CD4-positive, alpha-beta T cell treated with Interleukin-17A for 1 hour (primary cell): ENCODE results near the gene ERC1.

Experiments
- DNase-seq: peaks from one replicate; pipeline ENCODE4 v3.0.0-alpha.2; 2020

The ERC1 gene

DNA sequence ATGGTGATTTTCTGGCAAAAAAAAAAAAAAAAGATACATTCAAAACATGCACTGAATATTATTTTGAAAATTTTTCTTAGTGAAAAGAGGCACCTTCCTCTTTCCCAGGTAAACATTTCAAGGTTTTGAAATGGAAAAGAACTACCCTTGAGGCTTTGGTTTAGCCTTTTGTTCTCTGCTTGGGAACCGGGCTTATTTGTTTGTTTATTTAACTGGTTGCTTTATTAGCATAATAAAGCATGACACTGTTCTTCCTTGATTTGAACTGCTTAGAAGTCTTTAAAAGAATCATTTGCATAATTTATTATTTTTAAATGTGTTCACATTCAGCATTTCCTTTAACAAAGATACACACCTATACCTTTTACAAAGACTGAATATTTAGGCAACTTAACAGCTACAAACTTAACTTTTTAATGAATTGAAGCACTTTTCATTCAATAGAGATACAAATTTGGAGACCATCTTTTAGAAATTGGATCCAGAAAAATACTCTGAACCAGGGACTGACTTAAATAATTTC lies 428.9 kb downstream of the ERC1 start:
- no peak for DNase-seq

- DNase-seq: no peak
These were observed 430.2 kb downstream of the ERC1 start for GRCh38 chr12:1421091-1421846.

DNA sequence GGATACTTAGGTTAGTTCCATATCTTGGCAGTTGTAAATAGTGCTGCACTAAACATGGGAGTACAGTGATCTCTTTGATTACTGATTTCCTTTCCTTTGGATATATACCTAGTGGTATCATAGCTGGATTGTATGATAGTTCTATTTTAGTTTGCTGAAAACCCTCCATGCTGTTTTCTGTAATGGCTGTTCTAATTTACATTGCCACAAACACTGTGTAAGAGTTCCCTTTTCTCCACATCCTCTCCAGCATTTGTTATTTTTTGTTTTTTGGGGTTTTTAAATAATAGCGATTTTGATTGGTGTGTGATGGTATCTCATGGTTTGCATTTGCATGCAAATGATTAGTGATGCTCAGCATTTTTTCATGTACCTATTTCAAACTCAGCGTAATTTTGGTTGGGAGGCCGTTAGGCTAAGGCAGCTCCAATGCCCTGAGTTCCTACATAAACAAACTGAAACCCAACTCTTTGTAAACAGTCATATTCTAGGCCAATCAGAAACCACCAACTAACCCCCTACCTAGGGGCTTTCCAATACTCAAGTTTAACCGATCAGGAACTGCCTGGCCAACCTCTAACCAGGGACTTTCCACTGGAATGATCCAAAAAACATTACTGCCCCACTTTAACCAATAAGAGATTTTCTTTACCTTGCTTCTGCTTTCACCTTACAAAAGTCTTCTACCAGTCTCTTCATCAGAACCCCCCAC lies 431.7 kb downstream of the ERC1 start:
- DNase-seq: peak; percentile 5

DNA sequence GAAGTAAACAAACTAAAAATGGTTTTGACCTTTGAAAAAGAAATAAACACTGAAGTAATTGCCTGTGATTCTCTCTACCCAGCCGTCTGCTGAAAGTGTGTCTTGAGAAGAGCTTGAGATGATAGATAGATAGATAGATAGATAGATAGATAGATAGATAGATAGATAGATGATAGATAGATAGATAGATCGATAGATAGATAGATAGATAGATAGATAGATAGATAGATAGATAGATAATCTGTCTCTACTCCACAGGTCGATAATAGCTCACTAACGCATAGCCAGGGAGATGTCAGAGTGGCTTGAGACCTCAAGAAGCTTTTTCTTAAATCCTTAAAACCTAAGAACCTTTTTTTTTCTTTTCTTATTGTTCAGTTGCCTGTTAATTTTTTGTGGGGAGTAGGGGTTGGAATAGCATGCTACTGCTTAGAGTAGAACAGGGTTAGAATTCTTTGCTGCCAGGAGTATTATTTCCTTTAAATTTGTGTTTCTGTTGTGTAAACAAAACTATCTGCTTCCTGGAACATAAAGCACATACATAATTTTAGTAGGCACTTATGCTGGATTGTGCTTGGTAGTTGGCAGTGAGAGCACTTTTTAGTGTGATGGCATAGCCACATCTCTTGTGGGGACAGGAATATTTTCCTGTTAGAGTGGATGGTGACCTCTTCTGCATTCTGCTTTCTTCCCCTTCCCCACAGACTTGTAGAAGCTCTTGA lies 433.8 kb downstream of the ERC1 start:
- DNase-seq: no peak

GRCh38 chr12:1425396-1425729 lies 434.3 kb downstream of the ERC1 start:
- no peak for DNase-seq

DNA sequence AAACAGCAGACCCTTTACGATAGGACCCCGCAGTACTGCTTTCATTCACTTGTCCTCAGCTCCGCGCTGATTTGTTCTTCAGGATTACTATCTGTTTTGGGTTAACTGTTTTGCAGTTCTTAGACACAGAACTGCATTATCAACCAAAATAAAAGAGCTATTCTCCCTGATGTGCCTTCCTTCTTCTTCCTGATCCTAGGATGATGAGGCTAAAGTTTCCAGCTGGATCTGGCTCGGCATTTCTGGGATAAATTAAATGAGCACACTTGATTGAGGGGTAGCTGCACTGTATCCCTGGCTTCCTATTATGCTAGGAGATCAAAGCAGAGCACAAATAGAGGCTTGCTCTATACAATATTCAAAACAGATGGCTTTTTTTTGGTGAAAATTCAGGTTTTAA lies 437.6 kb downstream of the ERC1 start:
- DNase-seq: no peak

GRCh38 chr12:1429980-1430379 lies 439.0 kb downstream of the ERC1 start:
- DNase-seq: no peak

DNA sequence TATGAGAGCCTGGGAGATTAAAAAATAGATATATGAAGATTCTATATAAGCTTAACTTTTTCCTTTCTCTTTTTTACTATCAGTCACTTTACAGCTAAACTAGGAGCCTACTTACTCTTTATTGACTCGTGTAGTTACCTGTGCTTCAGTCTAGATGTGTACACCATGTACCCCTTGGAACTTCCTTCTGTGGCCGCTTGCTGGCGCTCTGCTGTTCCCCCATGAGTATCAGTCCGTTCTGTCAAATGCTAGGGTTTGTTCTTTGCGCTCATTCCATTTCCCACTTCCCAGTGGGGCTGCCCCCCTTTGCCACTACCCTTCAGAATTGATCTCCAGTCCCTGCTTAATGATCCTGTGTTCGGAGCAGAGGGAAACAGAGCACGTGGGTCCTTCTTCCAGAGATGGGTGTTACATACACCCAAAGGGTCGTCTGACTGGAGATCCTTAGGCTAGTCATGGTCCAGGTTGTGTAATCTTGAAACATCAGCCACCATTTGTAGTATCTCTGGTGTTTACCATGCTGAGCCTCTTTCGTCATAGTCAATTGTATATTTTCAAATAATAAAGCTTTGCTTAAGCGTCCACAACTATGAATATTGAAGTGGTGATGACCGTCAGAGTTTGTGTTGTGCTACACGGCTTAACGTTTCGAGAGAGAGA lies 443.4 kb downstream of the ERC1 start:
- no peak for DNase-seq

GRCh38 chr12:1435044-1435443 lies 444.0 kb downstream of the ERC1 start:
- DNase-seq: no peak

DNA sequence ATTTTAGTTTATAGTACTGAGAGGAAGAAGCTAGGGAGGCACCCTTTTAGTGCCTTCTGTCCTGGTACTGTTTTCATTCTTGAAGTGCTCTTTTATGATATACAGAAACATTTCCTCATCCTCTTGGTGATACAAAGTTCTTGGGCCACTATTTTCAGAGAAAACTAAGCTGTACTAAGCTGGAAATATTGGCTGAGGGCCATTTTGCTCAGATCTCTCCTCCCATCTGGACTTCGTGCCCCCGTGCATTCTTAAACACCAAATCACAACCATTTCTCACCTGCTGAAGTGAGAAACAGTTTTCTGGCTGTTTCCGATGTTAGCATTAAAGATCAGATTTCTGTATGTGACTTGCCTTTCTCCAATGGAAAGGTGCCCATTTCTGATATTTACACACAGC lies 444.4 kb downstream of the ERC1 start:
- no peak for DNase-seq

- no peak for DNase-seq
These were observed 445.0 kb downstream of the ERC1 start for GRCh38 chr12:1436015-1436414.

DNA sequence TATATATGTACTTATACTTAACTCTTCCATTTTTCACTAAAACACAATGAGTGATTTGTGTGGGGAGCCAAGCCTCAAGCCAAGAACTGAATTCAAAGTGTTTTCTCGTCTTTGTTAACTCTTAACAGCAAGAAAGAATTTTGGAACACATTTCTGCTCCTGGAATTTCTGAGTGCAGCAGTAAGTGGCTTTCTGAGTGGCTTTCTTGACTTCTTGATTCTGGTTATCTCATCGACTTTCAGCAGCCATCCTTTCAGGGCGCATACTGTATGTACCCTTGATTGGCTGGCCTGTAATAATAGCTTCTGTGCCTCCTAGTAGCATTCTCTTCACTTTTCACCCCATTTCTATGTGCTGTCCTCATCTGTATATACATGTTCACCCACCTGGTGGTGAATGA lies 446.0 kb downstream of the ERC1 start:
- DNase-seq: no peak

GRCh38 chr12:1439201-1439600 lies 448.2 kb downstream of the ERC1 start:
- DNase-seq: no peak

GRCh38 chr12:1439687-1440086 lies 448.7 kb downstream of the ERC1 start:
- no peak for DNase-seq

- DNase-seq: no peak
These were observed 452.6 kb downstream of the ERC1 start for GRCh38 chr12:1443421-1444141.

DNA sequence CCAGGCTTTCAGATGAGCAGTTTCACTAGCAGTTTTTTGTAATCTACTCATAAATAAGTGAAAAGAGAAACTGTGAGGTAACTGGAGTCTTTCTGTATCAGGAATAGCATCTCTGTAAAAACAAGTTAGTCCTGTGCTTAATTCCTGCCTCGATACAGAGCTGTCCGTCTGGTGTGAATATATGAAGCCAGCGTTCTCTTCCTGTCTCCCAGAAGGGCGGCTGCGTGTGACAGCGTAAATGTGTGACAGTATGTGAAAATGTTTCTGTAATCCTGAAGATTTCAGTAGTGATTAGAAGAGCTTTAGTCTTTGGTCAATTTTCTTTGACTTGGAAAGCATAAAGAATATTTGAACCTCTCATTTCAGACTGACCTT lies 453.1 kb downstream of the ERC1 start:
- DNase-seq: no peak

- DNase-seq: no peak
These were observed 454.8 kb downstream of the ERC1 start for GRCh38 chr12:1445807-1446206.

GRCh38 chr12:1448336-1448735 lies 457.3 kb downstream of the ERC1 start:
- DNase-seq: no peak

DNA sequence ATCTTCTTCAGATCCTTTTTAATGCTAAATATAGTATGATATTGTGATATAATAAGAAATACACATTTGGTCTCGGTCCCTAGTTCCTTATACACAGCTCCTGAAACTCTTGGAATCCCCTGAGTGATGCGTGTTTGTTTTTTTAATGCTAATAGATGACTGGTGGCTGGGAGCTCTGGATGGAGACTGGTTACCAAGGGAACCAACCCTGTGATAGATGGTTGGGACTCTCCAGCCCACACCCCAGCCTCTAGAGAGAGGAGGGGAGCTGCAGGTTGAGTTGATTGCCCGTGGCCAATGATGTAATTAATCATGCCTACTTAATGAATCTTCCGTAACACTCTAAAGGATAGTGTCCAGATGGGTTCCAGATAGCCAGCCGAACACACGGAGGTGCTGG lies 462.8 kb downstream of the ERC1 start:
- DNase-seq: no peak

- no peak for DNase-seq
These were observed 465.9 kb downstream of the ERC1 start for GRCh38 chr12:1456885-1457284.

DNA sequence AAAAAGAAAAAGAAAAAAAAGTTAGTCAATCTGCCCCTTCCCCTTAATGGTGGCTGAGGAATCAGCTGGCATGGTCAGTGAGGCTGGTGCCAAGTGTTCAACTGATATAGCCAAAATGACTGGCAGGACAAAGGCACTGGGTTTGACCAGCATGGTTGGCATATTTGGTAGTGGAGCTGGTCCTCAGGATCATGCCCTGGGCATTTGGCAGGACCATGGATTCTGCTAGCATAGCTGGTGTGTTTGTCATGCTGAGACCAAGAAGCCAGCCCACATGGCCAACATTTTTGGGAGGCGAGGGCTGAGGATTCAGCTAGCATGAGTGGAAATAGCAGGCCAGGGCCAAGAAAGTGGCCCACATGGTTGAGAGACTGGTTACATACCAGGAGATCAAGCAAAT lies 466.9 kb downstream of the ERC1 start:
- no peak for DNase-seq

DNA sequence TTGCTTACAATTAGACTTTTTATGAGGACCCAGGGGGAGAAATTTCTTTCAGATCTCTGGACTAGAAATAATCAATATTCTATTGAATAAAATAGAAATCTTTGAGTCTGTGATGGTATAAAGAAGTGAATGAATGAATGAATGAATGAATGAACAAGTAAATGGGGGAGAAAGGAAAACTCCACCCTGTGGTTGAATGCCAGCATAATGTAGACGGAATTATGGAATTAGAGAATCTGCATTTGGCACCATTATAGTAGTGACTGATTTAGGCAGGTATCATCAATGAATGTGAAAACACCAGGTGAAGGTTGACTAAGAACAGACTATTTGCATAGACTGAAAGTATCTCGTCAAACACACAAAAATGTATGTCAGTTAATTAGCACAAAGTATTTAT lies 468.3 kb downstream of the ERC1 start:
- no peak for DNase-seq
